ENCODE results near the gene MME.

The MME gene

DNA sequence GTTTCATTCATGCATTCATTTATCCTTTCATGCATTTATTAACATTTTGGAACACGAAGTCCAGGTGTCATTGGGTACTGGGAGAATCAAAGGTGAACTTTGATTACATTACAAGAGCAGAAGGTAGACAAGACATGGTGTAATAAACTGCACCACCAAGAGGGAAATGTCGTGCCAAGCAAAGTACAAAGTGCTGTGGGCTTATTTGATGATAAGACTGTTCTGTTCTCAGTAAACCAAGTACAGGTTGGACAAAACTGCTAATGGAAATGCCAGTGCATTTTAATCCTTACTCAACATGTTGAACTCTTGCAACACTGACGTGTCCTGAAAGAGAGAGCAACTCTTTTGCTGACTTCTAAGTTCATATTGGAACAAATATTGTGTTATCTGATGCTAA lies 69.4 kb downstream of the MME start:
- no peak for DNase-seq (ENCODE audit: low read depth)

DNA sequence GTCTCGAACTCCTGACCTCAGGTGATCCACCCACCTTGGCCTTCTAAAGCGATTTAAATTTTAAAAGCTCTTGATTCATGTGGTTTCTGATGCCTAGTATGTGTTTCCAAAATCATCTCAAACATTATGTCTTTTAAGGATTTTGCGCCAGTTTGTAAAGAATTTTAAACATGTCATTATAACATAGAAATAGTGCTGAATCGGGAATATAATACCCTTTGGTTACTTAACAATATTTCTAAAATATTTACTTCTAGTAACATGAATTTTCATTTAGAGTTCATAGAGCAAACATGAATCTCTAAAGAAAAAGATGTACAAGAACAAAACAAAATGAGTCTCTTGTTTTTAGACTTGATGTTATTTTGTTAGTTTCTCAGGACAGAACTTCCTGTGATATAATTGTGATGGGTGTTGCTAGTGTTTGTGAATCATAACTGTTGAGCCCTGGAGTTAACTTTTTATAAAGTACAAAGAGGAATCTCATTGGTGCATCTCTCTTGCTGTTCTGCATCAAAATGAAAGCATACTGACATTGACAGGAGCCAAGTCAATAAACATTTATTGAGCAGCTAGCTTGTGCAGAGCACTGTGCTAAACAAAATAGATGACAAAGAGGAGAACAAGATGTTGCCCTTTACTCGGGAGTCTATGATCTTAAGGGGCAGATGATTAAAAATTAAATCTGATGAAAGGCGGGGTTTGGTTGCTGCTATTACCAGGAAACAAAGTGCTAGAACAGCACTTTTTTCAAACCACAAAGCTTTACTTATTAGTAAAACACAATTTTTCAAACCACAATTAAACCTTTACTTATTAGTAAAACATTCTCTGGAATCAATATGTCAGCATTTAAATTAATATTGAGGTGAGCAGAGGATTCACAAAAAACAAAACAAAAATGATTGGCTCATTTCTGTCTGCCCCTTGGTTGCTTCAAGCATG lies 73.4 kb downstream of the MME start:
- no peak for DNase-seq (ENCODE audit: low read depth)

DNA sequence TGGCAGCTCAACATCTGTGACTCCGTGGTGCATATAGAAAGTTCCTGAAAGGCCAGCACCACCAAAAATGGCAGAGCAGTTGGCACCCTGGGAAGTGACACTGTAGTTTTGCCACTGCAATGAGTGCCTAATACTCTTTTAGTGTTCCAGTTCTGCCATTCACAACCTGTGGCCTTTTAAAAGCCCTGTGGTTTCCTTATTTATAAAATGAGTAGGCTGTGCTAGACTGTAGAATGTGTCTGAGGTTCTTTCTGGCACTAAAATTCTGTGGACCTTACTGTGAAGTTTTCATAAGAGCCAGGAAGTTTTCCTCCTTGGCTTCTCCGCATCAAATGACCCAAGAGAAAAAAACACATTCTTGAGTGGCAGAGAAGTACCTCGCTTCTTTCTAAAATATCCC lies 74.1 kb downstream of the MME start:
- DNase-seq (ENCODE audit: low read depth) = peak; percentile 15

DNA sequence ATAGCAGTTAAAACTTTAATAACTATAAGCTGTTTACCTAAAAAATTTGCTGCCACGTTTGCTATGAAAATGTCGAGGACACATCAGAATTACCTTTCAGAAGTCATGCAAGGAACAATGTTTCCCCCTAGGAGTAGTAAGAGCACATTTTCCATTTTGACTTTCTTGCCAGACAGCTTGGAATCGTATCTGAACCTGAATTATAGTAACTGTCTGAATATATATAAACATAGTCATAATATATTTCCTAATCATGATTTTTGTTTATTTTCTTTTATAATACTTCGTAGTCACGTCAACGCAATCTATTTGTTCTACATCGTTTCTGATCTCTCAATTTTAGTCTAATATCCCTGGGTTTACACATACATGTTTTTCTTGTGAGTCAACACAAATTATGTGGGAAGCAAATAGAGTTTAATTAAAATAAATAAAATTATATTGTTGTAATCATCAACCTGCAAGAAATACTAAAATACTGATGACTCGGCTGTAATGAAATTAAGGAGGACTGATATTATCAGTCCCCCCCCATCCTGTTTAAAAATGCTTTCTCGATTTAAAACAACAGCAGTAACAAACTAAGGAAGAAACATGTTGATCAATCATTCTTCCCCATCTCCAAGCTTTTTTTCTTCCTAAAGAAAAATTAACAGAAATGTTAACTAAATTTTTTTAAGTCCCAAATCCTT lies 78.4 kb downstream of the MME start:
- no peak for DNase-seq (ENCODE audit: low read depth)

DNA sequence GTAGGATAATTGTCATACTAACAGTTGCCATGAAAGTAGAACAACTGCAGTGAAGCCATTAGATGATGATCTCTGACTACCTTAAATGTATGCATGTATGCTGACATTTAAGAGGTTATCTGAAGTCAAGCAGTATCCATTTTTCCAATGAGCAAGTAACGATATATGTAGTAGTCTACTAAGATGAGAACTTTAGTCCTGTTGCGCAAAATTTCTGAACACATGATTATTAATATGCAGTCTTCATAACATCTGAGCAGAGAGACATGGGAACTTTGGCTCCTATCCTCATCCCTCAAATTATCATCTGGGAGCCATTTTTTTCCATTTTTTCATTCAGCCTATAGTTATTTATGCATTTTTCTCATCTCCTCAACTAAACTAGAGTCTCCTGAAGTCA lies 79.2 kb downstream of the MME start:
- DNase-seq (ENCODE audit: low read depth) = no peak

DNA sequence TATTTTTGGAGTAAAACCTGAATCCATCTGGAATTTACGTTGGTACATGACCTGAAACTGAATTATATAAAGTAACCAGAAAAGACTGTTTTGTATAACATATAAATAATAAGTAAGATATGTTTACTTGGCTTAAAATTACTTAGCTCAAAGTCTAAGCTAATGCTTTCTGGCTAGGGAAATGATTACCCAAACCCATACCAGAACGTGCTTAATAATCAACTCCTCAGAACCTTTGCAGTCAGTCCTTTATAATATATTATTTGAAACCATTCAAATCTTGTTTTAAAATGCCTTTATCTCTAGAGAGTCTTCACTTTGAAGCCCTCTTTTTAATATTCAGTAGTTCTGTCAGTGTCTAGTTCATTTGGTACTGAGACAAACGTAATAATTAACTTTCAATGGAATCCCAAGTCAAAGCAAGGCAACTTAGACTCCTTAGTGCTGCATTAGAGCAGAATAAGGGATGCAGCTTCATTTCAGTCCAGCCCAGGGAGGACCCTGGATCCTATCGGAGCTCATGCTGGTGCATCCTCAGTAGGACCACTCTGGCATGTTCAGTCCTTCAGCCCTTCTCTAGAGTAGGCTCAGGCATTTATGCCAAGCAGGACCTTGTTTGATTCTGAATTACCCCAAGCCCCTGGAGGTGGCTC lies 81.6 kb downstream of the MME start:
- no peak for DNase-seq (ENCODE audit: low read depth)

DNA sequence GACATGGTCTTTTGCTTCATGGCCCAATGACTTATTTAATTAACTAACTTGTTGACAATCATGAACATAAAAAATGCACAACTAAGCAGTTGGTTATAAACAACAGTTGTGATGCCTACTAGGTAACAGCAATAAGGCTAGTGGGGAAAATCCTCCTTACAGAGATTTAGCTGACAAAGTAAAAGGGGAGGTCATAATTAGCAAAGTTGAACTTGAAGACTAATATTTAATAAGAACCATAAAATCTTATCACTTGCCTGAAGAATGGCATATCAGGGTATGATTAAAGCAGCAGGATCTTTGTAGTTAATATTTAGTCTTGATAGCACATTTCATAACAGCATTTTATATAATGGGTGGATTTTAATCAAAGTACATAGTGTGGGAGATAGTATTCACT lies 84.2 kb downstream of the MME start:
- no peak for DNase-seq (ENCODE audit: low read depth)

DNA sequence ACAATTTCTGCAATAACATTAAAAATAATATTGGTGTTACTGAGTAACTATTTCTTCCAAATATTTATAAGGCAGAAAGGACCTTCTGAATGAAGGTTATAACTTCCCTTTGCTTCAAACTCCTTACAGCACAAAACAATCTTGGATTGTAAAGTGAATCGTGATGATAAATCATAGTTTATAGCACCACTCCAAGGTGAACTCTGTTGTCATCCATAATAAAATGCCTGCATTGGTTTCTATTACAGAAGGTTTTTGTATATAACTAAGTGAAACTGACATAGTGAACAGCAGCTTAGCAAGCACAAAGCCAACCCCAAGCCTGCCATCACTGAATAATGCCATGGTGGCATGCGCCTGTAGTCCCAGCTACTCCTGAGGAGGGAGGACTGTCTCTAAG lies 86.3 kb downstream of the MME start:
- DNase-seq (ENCODE audit: low read depth) = no peak

DNA sequence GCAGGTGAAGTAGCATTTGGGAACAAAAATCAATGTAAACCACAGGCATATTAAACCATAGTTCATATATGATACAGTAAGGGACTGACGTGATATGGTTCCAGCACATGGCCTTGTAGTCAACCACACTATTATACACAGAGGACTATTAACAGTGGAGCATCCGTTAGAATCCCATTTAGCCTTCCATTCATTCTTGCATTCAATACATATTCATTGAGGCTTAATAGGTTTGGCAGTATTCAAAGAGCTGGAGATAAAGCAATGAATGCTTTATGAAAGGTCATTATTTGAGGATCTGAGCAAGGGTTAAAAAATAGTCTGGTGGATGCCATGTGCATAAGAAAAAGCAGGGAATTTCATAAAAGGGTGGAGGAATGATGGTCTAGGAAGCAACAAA lies 89.1 kb downstream of the MME start:
- DNase-seq (ENCODE audit: low read depth) = no peak

DNA sequence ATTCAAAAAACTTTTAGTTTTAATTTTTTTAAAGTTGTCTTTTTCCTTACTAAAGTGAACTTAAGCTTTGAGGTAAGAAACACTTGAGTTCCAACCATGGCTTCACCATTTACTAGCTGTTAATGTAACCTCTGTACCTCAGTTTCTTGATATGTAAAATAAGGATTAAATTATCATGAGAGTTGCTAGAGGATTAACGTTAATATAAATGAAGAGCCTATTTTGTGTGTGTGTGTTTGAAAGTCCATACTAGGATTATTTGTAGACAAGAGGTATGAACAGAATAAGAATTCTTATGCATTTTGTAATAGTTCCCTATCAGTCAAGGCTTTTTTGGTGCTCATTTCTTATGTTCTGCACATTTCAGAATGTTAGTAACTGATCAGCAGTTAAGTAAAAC lies 93.7 kb downstream of the MME start:
- DNase-seq (ENCODE audit: low read depth) = no peak

DNA sequence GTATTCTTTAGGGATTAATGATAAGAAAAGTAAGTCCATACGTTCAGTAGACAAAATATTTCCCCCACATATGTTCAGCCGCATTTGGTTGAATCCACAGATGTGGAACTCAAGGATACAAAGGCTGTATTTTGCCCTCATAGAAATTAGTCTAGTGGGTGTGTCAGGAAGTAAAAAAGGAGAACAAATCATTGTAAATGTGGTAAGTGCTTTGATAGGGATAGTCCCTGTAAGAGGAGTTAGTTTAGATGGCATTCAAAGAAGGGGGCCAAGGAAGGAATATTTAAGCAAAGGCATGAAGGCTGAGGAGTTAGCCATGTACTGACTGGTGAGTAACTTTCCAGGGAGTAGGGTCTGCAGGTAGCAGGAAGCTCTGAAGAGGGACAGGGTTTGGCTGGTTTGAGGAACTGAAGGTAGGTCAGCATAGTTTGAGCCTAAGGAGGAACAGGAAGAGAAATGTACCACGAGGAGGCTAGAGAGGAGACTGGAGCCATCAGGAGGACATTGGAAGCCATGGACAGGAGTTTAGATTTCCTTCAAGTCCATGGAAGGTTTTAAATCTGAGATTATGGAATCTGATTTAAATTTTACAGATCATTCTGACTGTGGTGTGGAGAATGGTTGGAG lies 98.8 kb downstream of the MME start:
- DNase-seq (ENCODE audit: low read depth) = no peak

DNA sequence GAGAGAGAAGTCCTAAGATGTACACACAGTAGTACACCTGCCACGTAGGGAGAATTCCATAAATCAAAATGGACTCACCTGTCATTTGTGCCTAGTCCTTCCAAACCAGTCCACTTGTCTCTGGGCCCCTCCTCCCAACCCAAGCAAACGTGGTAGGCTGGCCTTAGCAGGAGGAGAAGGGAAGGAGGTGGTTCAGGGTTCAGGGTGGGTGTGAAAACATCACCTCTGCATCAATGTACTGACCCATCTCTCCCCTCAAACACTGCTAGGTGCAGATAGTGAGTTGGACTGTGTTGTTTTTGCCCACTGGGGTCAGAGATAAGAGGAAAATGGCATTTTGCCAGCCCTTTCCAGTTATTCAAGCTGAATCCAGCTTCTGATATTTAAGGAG lies 99.3 kb downstream of the MME start:
- DNase-seq (ENCODE audit: low read depth) = no peak

DNA sequence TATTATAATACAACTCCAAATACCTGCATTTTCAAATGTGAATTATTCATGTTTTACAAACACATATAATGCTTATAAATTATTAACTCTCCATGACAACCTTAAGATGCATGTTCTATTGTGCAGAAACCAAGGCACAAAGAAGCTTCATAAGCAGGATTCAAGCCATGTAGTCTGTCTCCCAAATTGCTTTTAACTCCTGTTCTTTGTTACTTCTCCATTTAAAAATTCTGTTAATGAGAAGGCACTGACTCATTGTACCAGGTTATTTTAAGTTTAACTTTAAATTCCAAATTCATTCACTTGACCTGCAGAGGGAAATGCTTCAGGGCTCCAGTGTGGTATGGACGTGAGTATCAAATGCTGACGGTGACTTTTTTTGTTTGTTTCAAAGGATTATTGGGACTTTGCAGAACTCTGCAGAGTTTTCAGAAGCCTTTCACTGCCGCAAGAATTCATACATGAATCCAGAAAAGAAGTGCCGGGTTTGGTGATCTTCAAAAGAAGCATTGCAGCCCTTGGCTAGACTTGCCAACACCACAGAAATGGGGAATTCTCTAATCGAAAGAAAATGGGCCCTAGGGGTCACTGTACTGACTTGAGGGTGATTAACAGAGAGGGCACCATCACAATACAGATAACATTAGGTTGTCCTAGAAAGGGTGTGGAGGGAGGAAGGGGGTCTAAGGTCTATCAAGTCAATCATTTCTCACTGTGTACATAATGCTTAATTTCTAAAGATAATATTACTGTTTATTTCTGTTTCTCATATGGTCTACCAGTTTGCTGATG lies 100.0 kb downstream of the MME start:
- DNase-seq (ENCODE audit: low read depth) = no peak

DNA sequence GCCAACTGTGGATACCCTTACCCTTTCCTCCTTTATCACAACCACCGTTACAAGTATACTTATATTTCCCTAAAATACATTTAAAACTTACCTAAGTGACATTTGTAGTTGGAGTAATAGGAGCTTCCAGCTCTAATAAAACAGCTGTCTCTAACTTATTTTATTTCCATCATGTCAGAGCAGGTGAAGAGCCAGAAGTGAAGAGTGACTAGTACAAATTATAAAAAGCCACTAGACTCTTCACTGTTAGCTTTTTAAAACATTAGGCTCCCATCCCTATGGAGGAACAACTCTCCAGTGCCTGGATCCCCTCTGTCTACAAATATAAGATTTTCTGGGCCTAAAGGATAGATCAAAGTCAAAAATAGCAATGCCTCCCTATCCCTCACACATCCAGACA lies 102.3 kb downstream of the MME start:
- DNase-seq (ENCODE audit: low read depth) = no peak

DNA sequence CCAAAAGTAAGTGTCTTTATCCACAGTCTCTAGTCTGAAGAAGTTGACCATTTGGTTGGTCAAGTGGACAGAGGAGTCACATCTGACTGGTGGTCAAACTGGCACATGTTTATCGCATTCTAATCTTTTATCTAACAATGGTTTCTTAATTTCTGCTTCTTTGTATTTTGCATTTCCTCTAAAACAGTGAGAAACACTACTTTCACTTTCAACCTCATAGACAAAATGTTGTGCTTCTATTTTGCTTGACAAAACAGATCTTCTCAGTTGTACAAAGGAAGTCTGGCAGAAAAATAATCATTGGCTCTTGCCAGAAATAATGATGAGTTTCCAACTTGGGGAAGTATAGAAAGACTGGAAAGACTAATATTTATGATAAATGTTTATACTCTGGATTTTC lies 103.9 kb downstream of the MME start:
- no peak for DNase-seq (ENCODE audit: low read depth)

DNA sequence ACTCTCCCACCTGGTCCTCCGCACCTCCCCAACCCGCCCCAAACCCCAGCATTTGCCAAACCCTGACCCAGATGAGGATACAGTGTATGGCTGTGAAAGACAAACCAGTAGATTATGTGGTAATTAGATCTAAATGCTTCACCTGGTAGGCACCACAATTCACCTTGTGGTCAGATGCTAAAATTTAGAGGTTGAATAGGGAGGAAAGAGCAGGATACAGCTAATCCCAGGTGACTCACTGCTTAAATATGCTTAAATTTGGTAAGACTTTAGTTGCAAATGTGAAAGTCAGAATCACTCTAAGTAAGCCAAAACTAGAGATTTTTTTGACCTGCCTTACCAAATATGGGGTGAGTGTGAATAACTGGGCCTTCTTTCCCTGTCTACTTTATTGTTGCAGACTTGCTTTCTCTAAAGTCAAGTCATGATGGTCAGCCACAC lies 105.5 kb downstream of the MME start:
- DNase-seq (ENCODE audit: low read depth) = peak; percentile 72

DNA sequence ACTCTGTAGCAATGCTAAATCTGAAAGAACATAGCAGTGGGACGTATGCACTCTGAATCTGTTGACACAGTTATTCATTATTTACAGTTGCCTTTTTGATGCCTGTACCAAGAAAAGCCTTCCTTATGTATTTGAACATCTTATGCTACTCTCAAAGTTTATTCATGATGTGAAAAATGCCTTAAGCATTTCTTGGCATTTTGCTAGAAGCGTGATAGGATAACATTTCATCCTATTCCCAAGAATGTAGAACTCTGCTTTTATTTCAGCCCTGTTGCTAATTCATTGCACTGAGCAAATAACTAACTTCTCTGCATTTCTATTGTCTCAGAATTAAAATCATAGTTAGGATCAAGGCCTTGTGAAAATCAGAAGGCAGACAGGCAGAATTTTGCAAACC lies 107.9 kb downstream of the MME start:
- no peak for DNase-seq (ENCODE audit: low read depth)

DNA sequence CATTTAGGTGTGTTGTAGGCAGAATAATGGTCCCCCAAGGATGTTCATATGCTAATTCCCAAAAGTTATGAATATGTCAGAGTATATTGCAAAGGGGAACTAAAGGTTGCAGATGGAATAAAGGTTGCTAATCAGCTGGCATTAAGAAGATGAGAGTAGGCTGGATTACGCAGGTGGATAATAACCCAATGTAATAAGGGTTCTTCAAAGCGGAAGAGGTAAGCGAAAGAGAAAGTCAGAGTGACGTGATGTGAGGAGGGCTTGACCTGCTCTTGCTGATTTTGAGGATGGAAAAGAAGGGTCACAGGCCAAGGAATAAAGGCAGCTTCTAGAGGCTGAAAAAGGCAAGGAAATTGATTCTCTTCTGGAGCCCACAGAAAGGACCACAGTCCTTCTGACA lies 109.4 kb downstream of the MME start:
- no peak for DNase-seq (ENCODE audit: low read depth)

DNA sequence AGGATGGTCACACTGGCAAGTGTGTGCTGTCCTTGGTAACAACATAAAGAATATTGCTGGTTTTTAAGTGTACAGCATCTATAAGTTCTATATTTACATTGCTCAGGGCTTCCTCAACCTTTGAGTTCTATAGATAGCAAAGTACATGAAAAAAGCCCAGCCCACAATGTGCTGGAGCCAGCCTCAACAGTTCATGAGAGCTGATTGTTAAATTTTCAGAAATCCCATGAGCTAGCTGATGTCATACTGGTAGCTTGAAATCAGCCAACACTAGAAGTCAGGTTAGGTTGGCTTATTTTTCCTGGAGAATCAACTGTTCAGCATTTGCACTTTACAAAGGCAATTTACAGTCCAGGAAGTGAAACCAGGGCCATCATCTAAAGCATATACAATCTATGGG lies 110.6 kb downstream of the MME start:
- DNase-seq (ENCODE audit: low read depth) = no peak

DNA sequence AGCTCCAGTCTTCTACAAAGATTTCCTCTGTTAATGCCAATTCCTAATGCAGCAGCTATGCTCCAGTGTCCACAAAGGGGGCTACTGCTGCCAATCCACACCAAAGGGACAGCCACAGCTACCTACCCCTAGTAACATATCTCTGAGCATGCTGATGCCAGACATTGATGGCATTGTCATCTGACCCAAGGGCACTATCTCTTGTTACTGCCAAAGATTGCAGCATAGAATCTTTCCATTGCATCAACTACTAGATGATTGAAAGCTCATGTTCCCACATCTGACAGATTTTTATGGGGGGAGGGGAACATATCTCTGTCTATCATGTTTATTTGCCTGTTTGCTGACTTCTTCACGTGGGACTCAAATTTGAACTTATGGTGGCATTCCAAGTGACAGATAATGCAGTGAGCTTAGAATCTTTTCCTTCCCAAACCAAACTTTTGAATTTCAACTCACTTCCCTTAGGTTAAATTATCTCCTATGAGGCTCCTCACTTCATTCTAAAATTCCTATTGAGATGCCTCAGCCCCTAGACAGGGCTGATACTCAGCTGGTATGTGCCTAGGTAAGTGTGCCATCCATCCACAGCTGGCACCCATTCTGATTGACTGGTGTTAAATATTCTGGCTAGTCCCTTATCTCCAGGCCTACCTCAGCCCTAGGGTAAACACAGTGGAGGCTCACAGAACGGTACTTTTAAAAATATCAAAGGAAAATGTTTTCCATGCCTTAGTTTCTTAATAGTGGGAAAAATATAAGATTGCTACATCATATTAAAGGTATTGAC lies 113.0 kb downstream of the MME start:
- no peak for DNase-seq (ENCODE audit: low read depth)

DNA sequence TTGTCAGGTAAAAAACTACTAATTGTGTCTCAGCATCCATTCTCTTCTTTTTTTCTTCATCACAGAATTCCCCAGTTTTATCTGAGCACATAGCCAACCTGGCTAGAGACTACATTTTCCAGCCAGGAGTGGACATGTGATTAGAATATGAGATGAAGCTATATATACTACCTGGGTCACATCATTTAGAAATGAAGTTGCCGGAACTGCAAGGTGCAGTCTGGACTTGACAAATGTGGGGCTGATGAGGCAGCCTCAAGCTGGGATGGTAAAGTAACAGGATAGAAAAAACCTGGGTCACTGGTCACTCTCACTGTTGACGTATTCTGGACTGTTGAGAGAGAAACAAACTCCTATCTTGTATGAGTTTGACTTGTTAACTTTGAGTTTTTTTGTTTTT lies 113.7 kb downstream of the MME start:
- no peak for DNase-seq (ENCODE audit: low read depth)
